GM21529 (cell line): ENCODE data around the gene KIF2A.

Source experiments
- ATAC-seq: cut with Tn5 transposase; IDR thresholded peaks from one replicate; pipeline ENCODE4 v1.9.1; 2021; ENCODE audit not compliant: unreplicated experiment

The KIF2A gene

GRCh38 chr5:62374090-62374489, 68.1 kb downstream of the KIF2A start:
- ATAC-seq = no peak

GRCh38 chr5:62375627-62376026, 69.6 kb downstream of the KIF2A start:
- no peak for ATAC-seq

- ATAC-seq = no peak
Measured at GRCh38 chr5:62376064-62376463, 70.1 kb downstream of the KIF2A start.

- no peak for ATAC-seq
Measured at GRCh38 chr5:62385131-62385530, 79.1 kb downstream of the KIF2A start.

- ATAC-seq = no peak
Measured at GRCh38 chr5:62385816-62386400, 79.9 kb downstream of the KIF2A start.

GRCh38 chr5:62386824-62387223, 80.8 kb downstream of the KIF2A start:
- ATAC-seq = no peak

- no peak for ATAC-seq
Measured at GRCh38 chr5:62395210-62395950, 89.4 kb downstream of the KIF2A start.

GRCh38 chr5:62403411-62404250, 97.6 kb downstream of the KIF2A start, which contains the start of gene DIMT1:
Gene DIMT1 (minus strand): TSS chr5:62403905. CDS start chr5:62403772, 133 bp downstream.
- ATAC-seq = peak; percentile 95

- ATAC-seq = peak; percentile 97
Measured at GRCh38 chr5:62412549-62413329, 106.7 kb downstream of the KIF2A start, which contains the start of gene IPO11. Gene IPO11 (plus strand): TSS chr5:62412763. CDS start chr5:62437280, 24,517 bp downstream.

- ATAC-seq = no peak
Measured at GRCh38 chr5:62413711-62414110, 107.7 kb downstream of the KIF2A start.

GRCh38 chr5:62418462-62419076, 112.6 kb downstream of the KIF2A start:
- no peak for ATAC-seq

- ATAC-seq = no peak
Measured at GRCh38 chr5:62419609-62420008, 113.6 kb downstream of the KIF2A start.

GRCh38 chr5:62421414-62421813, 115.4 kb downstream of the KIF2A start:
- no peak for ATAC-seq

- ATAC-seq = no peak
Measured at GRCh38 chr5:62424763-62425162, 118.8 kb downstream of the KIF2A start.

- ATAC-seq = no peak
Measured at GRCh38 chr5:62431735-62432620, 126.0 kb downstream of the KIF2A start.

GRCh38 chr5:62432621-62433064, 126.6 kb downstream of the KIF2A start:
- no peak for ATAC-seq
